ENCODE data around the gene ARFGEF3.

Gene ARFGEF3

GRCh38 chr6:138387577-138388368 lies 226.0 kb downstream of the ARFGEF3 start:
- in situ Hi-C loops (cut with MboI; ENCODE audit: low sequenced_read_pairs) = no loop called here

GRCh38 chr6:138389551-138389950 lies 227.8 kb downstream of the ARFGEF3 start:
- in situ Hi-C loops (cut with MboI; ENCODE audit: low sequenced_read_pairs) = no loop called here

All from HL-60/S4 treated with retinoic acid at 250 ng/mL for 4 days and 3 days (cell line).